ENCODE results near the gene A2M. TPM values are rescaled to one million over a fixed set of nuclear protein-coding genes. Genes with fewer than 3 reads are reported as not detected.

The A2M gene
- total and polyA plus RNA-seq, 2 experiments from 2014 or later, result 0.92 TPM; not detected in 1

DNA sequence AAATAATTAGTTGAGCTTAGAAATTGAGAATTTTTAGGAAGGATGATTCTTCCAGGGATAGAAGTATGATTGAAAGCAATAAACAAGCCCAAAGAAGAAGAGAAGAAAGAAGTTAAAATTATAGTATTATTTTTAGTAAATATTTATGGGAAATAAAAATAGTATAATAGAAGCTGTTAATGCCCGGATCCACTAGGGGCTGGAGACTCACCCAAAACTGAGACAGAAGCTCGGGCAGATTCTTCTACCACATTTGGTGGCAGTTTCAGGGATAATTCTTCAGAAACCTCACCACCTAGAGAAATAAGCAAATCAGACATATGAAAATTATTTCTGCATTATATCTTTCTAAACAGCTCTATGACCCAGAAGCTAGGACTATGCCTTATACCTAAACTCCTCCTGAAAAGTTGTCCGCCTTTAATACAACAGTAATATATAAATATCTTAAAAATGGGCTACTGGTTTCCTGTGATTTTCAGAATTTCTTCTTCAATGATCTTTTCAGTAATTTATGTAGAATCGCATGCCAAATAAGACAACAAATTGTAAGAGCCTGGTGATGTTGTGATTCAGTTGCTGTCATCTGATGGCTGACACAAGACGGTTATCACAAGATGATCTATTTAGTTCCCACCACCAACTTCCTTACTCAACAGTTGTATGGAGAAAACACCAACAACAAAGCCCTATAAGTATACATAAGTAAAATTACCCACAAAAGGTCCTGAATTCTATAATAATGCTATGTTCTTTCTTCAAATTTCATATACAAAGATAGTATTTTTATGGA lies 35.6 kb downstream of the A2M start:
- no peak overlapping the region for H3K27ac ChIP-seq (ENCODE audit: low read depth)
- no peaks in the 10 kb centered on the region for H3K27me3 ChIP-seq (ENCODE audit: insufficient read depth)
- Mint-ChIP-seq H3K4me1 (peaks cover 2% of the 10 kb centered on the region; the same call in 2 of the 3 replicates), H3K27ac (no peak overlapping the region), H3K36me3 (ENCODE audit: low read depth) (peaks cover 12% of the 10 kb centered on the region; the same call in 2 of the 3 replicates), H3K27me3 (ENCODE audit: insufficient read depth, low read depth, poor library complexity) (no peaks in the 10 kb centered on the region), H3K4me3 (no peak overlapping the region), H3K9me3 (peaks cover 27% of the 10 kb centered on the region)
- H3K9me2 ChIP-seq (ENCODE audit: insufficient read depth), result peaks cover 6% of the 10 kb centered on the region; the same call in 1 of the 2 replicates
- H4K20me1 ChIP-seq (replicated peaks; ENCODE audit: insufficient read depth), result no peaks in the 10 kb centered on the region
- H3F3A ChIP-seq (replicated peaks; ENCODE audit: low read depth), result no peaks in the 10 kb centered on the region
- DNase-seq (ENCODE audit: low spot score), result peak; percentile 11
- no peak overlapping the region for H3K4me2 ChIP-seq
- ATAC-seq, result no peak
- no peaks in the 10 kb centered on the region for H3K79me2 ChIP-seq (replicated peaks; ENCODE audit: insufficient read depth)
- peaks cover 8% of the 10 kb centered on the region; the same call in 1 of the 2 replicates for H3K36me3 ChIP-seq (ENCODE audit: insufficient read depth)
- H3K4me3 ChIP-seq, result no peak overlapping the region
- H3K4me1 ChIP-seq (ENCODE audit: insufficient read depth), result no peaks in the 10 kb centered on the region
- H2AFZ ChIP-seq, result no peak overlapping the region
- TF ChIP-seq, protein P1, sequence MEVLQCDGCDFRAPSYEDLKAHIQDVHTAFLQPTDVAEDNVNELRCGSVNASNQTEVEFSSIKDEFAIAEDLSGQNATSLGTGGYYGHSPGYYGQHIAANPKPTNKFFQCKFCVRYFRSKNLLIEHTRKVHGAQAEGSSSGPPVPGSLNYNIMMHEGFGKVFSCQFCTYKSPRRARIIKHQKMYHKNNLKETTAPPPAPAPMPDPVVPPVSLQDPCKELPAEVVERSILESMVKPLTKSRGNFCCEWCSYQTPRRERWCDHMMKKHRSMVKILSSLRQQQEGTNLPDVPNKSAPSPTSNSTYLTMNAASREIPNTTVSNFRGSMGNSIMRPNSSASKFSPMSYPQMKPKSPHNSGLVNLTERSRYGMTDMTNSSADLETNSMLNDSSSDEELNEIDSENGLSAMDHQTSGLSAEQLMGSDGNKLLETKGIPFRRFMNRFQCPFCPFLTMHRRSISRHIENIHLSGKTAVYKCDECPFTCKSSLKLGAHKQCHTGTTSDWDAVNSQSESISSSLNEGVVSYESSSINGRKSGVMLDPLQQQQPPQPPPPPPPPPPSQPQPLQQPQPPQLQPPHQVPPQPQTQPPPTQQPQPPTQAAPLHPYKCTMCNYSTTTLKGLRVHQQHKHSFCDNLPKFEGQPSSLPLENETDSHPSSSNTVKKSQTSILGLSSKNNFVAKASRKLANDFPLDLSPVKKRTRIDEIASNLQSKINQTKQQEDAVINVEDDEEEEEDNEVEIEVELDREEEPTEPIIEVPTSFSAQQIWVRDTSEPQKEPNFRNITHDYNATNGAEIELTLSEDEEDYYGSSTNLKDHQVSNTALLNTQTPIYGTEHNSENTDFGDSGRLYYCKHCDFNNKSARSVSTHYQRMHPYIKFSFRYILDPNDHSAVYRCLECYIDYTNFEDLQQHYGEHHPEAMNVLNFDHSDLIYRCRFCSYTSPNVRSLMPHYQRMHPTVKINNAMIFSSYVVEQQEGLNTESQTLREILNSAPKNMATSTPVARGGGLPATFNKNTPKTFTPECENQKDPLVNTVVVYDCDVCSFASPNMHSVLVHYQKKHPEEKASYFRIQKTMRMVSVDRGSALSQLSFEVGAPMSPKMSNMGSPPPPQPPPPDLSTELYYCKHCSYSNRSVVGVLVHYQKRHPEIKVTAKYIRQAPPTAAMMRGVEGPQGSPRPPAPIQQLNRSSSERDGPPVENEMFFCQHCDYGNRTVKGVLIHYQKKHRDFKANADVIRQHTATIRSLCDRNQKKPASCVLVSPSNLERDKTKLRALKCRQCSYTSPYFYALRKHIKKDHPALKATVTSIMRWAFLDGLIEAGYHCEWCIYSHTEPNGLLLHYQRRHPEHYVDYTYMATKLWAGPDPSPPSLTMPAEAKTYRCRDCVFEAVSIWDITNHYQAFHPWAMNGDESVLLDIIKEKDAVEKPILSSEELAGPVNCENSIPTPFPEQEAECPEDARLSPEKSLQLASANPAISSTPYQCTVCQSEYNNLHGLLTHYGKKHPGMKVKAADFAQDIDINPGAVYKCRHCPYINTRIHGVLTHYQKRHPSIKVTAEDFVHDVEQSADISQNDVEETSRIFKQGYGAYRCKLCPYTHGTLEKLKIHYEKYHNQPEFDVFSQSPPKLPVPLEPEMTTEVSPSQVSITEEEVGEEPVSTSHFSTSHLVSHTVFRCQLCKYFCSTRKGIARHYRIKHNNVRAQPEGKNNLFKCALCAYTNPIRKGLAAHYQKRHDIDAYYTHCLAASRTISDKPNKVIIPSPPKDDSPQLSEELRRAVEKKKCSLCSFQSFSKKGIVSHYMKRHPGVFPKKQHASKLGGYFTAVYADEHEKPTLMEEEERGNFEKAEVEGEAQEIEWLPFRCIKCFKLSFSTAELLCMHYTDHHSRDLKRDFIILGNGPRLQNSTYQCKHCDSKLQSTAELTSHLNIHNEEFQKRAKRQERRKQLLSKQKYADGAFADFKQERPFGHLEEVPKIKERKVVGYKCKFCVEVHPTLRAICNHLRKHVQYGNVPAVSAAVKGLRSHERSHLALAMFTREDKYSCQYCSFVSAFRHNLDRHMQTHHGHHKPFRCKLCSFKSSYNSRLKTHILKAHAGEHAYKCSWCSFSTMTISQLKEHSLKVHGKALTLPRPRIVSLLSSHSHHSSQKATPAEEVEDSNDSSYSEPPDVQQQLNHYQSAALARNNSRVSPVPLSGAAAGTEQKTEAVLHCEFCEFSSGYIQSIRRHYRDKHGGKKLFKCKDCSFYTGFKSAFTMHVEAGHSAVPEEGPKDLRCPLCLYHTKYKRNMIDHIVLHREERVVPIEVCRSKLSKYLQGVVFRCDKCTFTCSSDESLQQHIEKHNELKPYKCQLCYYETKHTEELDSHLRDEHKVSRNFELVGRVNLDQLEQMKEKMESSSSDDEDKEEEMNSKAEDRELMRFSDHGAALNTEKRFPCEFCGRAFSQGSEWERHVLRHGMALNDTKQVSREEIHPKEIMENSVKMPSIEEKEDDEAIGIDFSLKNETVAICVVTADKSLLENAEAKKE (CRISPR knock-in tag; IDR thresholded peaks at IDR 0.05), result no peak
- no peak for TF ChIP-seq CREB1 (CRISPR knock-in tag; IDR thresholded peaks at IDR 0.05; ENCODE audit: low read depth)
- TF ChIP-seq, protein P2, sequence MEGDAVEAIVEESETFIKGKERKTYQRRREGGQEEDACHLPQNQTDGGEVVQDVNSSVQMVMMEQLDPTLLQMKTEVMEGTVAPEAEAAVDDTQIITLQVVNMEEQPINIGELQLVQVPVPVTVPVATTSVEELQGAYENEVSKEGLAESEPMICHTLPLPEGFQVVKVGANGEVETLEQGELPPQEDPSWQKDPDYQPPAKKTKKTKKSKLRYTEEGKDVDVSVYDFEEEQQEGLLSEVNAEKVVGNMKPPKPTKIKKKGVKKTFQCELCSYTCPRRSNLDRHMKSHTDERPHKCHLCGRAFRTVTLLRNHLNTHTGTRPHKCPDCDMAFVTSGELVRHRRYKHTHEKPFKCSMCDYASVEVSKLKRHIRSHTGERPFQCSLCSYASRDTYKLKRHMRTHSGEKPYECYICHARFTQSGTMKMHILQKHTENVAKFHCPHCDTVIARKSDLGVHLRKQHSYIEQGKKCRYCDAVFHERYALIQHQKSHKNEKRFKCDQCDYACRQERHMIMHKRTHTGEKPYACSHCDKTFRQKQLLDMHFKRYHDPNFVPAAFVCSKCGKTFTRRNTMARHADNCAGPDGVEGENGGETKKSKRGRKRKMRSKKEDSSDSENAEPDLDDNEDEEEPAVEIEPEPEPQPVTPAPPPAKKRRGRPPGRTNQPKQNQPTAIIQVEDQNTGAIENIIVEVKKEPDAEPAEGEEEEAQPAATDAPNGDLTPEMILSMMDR (conservative IDR thresholded peaks at IDR 0.05; ENCODE audit: low read depth in 2 of 2), result no peak
- TF ChIP-seq JUNB (IDR thresholded peaks at IDR 0.05; ENCODE audit: unreplicated experiment), result no peak
- TF ChIP-seq EZH2phosphoT487 (IDR thresholded peaks at IDR 0.05; ENCODE audit: unreplicated experiment), result no peak
- no peak for TF ChIP-seq EZH2 (IDR thresholded peaks at IDR 0.05; ENCODE audit: low read depth, unreplicated experiment)
- TF ChIP-seq, protein P3, sequence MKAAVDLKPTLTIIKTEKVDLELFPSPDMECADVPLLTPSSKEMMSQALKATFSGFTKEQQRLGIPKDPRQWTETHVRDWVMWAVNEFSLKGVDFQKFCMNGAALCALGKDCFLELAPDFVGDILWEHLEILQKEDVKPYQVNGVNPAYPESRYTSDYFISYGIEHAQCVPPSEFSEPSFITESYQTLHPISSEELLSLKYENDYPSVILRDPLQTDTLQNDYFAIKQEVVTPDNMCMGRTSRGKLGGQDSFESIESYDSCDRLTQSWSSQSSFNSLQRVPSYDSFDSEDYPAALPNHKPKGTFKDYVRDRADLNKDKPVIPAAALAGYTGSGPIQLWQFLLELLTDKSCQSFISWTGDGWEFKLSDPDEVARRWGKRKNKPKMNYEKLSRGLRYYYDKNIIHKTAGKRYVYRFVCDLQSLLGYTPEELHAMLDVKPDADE (IDR thresholded peaks at IDR 0.05), result no peak
- TF ChIP-seq POLR2AphosphoS5 (IDR thresholded peaks at IDR 0.05; ENCODE audit: low read depth), result no peak
- TF ChIP-seq ZNF114 (CRISPR knock-in tag; IDR thresholded peaks at IDR 0.05), result no peak
- TF ChIP-seq, protein P4, sequence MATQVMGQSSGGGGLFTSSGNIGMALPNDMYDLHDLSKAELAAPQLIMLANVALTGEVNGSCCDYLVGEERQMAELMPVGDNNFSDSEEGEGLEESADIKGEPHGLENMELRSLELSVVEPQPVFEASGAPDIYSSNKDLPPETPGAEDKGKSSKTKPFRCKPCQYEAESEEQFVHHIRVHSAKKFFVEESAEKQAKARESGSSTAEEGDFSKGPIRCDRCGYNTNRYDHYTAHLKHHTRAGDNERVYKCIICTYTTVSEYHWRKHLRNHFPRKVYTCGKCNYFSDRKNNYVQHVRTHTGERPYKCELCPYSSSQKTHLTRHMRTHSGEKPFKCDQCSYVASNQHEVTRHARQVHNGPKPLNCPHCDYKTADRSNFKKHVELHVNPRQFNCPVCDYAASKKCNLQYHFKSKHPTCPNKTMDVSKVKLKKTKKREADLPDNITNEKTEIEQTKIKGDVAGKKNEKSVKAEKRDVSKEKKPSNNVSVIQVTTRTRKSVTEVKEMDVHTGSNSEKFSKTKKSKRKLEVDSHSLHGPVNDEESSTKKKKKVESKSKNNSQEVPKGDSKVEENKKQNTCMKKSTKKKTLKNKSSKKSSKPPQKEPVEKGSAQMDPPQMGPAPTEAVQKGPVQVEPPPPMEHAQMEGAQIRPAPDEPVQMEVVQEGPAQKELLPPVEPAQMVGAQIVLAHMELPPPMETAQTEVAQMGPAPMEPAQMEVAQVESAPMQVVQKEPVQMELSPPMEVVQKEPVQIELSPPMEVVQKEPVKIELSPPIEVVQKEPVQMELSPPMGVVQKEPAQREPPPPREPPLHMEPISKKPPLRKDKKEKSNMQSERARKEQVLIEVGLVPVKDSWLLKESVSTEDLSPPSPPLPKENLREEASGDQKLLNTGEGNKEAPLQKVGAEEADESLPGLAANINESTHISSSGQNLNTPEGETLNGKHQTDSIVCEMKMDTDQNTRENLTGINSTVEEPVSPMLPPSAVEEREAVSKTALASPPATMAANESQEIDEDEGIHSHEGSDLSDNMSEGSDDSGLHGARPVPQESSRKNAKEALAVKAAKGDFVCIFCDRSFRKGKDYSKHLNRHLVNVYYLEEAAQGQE (IDR thresholded peaks at IDR 0.05; ENCODE audit: unreplicated experiment), result no peak

Data from GM23338 (cell line).